ENCODE measurements around the gene NDFIP1.

NDFIP1 gene

GRCh38 chr5:142091922-142092321, 16.7 kb upstream of the NDFIP1 start:
- DNase-seq (ENCODE audit: low spot score): no peak

DNA sequence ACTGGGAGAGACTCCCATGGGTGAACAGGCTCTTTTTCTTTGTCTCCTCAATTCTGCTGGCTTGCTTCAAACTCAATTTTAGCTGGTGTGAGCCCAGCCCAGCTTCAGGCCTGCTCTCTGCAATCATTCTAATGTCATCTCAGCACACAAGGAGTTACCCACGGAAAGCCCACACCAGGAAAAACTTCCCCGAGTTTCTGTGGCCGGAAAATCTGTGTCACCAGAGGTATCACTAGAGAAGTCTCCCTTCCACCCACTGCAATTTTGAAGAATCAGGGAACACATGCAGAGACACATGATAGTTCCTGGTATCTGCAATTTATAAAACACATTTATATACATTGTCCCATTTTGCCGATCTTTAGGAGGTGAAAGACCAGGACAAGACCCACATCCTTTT, 13.5 kb upstream of the NDFIP1 start:
- DNase-seq (ENCODE audit: low spot score): no peak

GRCh38 chr5:142095651-142096330, 12.8 kb upstream of the NDFIP1 start:
- peak; percentile 33 for DNase-seq (ENCODE audit: low spot score)

DNA sequence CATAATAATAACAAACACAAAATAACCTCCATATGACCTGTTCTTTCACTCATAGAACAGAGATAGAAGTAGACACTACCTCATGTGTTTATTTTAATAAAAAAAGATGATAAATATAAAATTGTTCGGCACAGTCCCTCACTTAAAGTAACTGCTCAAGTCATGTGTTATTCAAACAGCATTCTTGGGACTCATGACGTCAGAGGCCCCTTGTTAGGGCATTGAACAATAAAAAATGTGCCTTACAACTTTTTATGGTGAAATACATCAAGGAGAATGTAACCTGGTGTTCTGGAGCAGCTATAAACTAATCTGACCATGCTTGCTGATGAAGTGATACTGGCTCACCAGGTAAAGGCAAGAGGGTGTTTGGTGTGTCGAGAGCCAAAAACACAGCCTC, 12.2 kb upstream of the NDFIP1 start:
- DNase-seq (ENCODE audit: low spot score): no peak

DNA sequence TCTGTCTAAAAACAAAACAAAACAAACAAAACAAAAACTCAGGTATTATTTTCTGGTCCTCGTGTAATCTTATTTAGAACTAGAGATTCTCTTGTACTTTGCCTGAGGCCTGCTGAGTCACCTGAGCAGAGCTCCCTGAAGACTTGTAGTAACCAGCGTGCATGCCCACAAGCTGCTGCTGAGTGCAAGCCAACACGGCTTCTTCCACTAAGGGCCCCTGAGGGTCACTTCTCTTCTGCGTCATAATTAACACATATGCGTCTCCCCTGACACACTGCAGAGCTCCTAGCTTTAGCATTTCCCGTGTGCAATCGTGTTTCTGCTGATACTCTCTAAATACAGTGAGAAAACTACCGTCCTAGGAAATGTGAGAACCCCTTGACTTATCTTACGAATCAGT, 10.9 kb upstream of the NDFIP1 start:
- DNase-seq (ENCODE audit: low spot score): peak; percentile 15

DNA sequence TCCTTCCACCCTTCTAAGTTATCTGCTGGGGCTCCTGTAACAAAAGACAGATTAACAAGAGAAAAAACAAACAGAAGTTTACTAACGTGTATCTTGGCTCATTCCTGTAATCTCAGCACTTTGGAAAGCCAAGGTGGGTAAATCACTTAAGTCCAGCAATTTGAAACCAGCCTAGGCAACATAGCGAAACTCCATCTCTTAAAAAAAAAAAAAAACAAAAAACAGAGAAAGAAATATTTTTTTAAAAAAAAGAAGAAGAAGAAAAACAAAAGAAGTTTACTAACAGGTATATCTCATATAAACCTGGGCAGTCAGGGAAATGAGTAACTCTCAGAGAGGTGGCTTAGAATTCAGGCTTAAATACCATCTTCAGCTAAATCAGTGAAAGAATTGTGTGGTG, 10.3 kb upstream of the NDFIP1 start:
- DNase-seq (ENCODE audit: low spot score): no peak

DNA sequence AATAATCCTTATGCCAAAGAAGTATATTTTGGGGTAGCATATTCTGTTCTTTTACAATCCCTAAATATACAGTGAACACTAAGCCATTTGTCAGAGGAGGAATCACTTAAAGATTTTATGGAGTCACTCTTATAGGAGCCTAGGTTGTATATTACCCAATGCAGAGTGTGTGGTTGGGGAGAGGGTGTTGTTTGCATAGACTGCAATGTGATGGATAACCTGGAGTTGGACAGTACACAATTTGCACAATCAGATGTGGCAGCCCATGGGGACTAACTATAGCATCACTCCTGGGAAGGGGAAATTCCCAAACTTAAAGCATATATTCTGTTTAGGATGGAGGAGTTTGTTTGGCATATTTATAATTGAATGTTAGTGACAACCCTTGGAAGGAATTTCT, 9.6 kb upstream of the NDFIP1 start:
- no peak for DNase-seq (ENCODE audit: low spot score)

DNA sequence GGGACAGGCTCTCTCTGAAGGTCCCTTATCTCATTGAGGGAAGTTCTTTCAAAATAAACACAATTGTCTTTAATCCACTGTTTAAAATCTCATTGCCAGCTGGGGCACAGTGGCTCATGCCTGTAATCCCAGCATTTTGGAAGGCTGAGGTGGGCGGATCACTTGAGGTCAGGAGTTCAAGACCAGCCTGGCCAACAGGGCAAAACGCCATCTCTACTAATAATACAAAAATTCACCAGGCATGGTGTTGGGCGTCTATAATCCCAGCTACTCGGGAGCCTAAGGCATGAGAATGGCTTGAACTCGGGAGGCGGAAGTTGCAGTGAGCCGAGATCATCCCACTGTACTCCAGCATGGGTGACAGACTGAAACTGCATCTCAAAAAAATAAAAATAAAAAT, 8.3 kb upstream of the NDFIP1 start:
- DNase-seq (ENCODE audit: low spot score): no peak

GRCh38 chr5:142102980-142103740, 5.4 kb upstream of the NDFIP1 start:
- no peak for DNase-seq (ENCODE audit: low spot score)

DNA sequence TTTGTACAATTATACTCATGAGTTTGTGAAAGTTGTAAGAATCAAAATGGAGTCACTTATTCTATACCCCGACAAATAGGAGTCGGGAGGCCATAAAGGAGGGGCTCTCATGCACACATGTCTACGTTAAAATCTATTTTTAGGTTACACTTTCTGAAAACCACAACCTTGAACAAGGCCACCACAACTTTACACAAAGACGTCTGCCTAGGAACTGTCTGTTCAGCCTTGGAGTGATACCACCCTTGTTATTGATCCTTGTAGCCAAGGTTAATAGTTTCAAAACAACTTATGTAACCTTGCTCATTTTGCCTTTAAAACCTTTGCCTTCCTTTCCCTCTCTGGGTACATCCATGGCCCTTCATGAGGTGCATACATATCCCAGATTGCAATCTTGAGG, 4.1 kb upstream of the NDFIP1 start:
- no peak for DNase-seq (ENCODE audit: low spot score)

GRCh38 chr5:142106061-142106460, 2.5 kb upstream of the NDFIP1 start:
- DNase-seq (ENCODE audit: low spot score): no peak

DNA sequence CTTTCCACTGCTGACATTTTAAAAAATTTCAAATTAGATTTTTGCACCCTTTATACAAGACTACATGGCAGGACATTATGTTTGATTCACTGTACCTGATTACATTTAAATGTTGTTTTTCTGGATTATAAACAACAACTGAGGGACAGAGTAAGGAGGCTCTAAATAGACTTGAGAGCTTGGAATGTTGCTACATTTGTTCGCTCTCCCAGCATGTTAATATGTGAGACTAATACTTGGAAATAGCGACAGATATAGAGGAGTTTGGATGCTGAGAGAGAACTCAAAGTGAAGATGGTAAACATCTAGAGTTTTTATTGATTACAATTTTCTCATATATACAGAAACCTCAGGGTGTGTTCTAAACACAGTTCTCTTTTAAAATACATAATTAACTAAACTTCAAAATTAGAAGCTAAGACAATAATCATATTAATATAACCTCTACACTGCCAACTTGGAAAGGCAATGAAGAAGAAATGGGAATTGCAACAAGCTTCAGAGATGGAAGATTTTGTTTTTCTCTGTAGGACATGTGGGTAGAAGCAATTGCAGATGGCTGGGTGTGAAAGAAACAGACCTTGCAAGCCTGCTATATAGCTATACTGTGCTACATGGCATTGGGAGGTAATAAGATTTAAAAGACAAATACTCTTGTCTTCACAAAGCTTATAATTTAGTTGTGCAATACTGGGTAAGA, 1.4 kb upstream of the NDFIP1 start:
- no peak for DNase-seq (ENCODE audit: low spot score)

- DNase-seq (ENCODE audit: low spot score): no peak
Measured at GRCh38 chr5:142107736-142108431, 695 bp upstream of the NDFIP1 start.

GRCh38 chr5:142109331-142110045, 909 bp downstream of the NDFIP1 start:
- DNase-seq (ENCODE audit: low spot score): no peak

GRCh38 chr5:142110046-142110531, 1.5 kb downstream of the NDFIP1 start:
- peak; percentile 8 for DNase-seq (ENCODE audit: low spot score)

DNA sequence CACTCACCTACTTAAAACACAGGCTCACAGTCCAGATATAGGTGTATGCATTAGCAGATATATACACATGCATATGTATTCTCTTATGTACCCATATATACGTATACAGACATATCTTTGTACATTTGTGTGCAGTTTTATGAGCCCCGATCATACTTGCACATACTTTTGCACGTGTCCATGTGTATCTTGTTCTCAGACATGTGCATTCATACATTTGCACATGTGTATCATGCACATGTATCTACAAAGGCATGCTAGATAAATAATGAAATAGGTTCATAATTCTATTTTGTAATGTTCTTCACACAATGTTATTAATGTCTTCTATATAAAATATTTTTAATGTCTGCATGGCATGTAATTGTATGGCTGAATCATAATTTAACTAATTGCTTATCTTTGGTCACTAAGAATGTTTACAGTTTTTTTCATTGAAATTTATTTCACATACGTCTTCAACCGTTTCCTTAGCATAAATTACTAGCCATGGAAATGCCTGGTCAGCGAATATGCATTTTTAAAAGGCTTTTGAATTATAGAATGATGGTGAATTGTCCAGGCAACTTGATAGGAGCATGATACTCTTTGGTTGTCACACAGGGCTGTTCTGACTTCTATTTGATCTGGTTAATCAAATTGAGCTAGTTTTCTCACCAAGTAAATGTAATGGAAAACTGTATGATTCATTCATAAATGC, 2.6 kb downstream of the NDFIP1 start:
- no peak for DNase-seq (ENCODE audit: low spot score)

DNA sequence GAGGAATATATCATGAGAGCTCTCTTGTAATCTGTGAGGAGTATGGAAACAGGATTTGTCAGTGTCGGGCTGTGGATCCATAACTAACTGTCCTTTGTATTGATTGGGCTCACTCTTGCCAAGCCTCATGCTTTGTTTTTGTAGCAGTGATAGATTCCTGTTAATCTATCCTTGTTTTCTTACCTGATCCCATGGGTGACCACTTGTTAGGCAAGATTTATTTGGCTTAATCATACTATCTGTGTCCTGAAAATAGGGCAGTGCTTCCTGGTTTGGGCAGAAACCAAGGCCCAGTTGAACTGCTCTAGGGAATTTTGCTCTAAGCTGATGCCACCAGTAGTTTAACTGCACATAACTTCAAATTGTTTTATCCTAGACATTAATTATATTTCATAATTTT, 6.1 kb downstream of the NDFIP1 start:
- DNase-seq (ENCODE audit: low spot score): peak; percentile 62

- peak; percentile 6 for DNase-seq (ENCODE audit: low spot score)
Measured at GRCh38 chr5:142115937-142116614, 7.5 kb downstream of the NDFIP1 start.

DNA sequence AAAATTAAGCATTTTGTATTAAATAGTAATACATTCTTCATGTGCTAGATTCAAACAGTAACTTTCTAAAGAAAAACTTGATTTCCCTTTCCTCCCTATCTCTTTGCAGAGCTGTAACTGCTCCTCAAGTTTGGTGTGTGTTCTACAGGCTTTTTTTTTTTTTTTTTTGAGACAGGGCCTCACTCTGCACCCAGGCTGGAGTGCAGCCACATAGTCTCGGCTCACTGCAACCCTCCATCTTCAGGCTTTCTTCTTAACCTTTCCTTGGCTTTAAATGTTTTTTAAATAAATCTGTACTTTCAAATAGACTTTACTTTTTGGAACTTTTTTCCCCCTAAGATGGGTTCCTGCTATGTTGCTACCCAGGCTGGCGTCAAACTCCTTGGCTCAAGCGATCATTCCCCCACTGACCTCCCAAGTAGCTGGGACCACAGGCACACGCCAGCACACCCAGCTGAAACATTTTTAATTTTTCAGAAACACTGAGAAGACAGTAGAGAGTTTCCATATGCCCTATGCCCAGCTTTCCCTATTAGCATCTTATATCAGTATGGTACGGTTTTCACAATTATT, 9.1 kb downstream of the NDFIP1 start:
- no peak for DNase-seq (ENCODE audit: low spot score)

GRCh38 chr5:142118155-142118686, 9.6 kb downstream of the NDFIP1 start:
- DNase-seq (ENCODE audit: low spot score): no peak

All from kidney tubule cell (primary cell).